Suprapubic skin (tissue), 4 donors: Measurements from ENCODE around the gene SP100. TPM values are rescaled to one million over a fixed set of nuclear protein-coding genes. Genes with fewer than 3 reads are reported as not detected.

Source experiments
- DNase-seq, 2 donors: peaks; one replicate each; pipeline ENCODE4 v3.0.0-alpha.2; 2019; ENCODE audit warnings: low spot score in 2 of 2
- H3K27ac ChIP-seq: fragments of 200-600 bp; sonication (generic); one replicate; pipeline ENCODE4 v1.5.1; 2019
- H3K27me3 ChIP-seq: fragments of 200-600 bp; sonication (generic); one replicate; pipeline ENCODE4 v1.5.1; 2019
- H3K36me3 ChIP-seq: fragments of 200-600 bp; sonication (generic); one replicate; pipeline ENCODE4 v1.5.1; 2019
- H3K4me1 ChIP-seq: fragments of 200-600 bp; sonication (generic); one replicate; pipeline ENCODE4 v1.5.1; 2019
- H3K4me3 ChIP-seq: fragments of 200-600 bp; sonication (generic); one replicate; pipeline ENCODE4 v1.5.1; 2019; ENCODE audit warnings: mild to moderate bottlenecking
- H3K9me3 ChIP-seq: fragments of 200-600 bp; sonication (generic); one replicate; pipeline ENCODE4 v1.5.1; 2019
- CTCF ChIP-seq, 2 donors: fragments of 200-600 bp in 1 of 2; fragments of 450-650 bp in 1 of 2; sonication (generic) in 1 of 2; IDR thresholded peaks; one replicate each; pipeline ENCODE4 v1.5.1; 2016 to 2019; ENCODE audit warnings: antibody characterized with exemption in 2 of 2, mild to moderate bottlenecking in 1 of 2, moderate library complexity in 1 of 2
- EP300 ChIP-seq: sonication (generic); formaldehyde crosslinking; IDR thresholded peaks from one replicate; pipeline ENCODE4 v1.6.1; 2017; ENCODE audit warnings: antibody characterized with exemption
- POLR2A ChIP-seq, 2 donors: fragments of 450-650 bp; IDR thresholded peaks; one replicate each; pipeline ENCODE4 v1.6.1; 2017; ENCODE audit warnings: antibody characterized with exemption in 2 of 2, mild to moderate bottlenecking in 2 of 2, moderate library complexity in 2 of 2
- POLR2AphosphoS5 ChIP-seq, 3 donors: sonication (generic); formaldehyde crosslinking; IDR thresholded peaks; one replicate each; pipeline ENCODE4 v1.6.1; 2017; ENCODE audit warnings: antibody characterized with exemption in 3 of 3
- WGBS: methylation state at CpG from one replicate; pipeline ENCODE4 v1.1.5; 2018; 5-methylcytosine and 5-hydroxymethylcytosine counted together
- total RNA-seq, 4 donors: library from RNA; depleted of rRNA; stranded (reverse); fragments of >200 nt; gene quantifications; one replicate each; pipeline ENCODE4 v1.1.0, GENCODE V29; 2016

SP100 gene
- total RNA-seq, 4 donors from 2014 or later: 38.7 to 118 (median 65.6) TPM

GRCh38 chr2:230586328-230586982, 170.5 kb downstream of the SP100 start:
- no peak for TF ChIP-seq EP300
- no peak for TF ChIP-seq CTCF (IDR thresholded peaks at IDR 0.05)
- no peak for TF ChIP-seq POLR2AphosphoS5 (IDR thresholded peaks at IDR 0.05)
- TF ChIP-seq POLR2A (IDR thresholded peaks at IDR 0.05): no peak
- Histone ChIP-seq H3K27ac (no peak overlapping the region), H3K27me3 (no peaks in the 10 kb centered on the region), H3K36me3 (no peaks in the 10 kb centered on the region), H3K9me3 (no peaks in the 10 kb centered on the region), H3K4me1 (no peaks in the 10 kb centered on the region), H3K4me3 (no peak overlapping the region)
- DNase-seq: no peak
- 74% methylated on average over 2 of the region's 2 CpGs for WGBS

- TF ChIP-seq POLR2AphosphoS5 (IDR thresholded peaks at IDR 0.05): no peak
- no peak for TF ChIP-seq EP300
- TF ChIP-seq CTCF (IDR thresholded peaks at IDR 0.05): no peak
- TF ChIP-seq POLR2A (IDR thresholded peaks at IDR 0.05): no peak
- 91% methylated on average over 3 of the region's 3 CpGs for WGBS
- Histone ChIP-seq H3K36me3 (no peaks in the 10 kb centered on the region), H3K4me3 (no peak overlapping the region), H3K4me1 (no peaks in the 10 kb centered on the region), H3K9me3 (no peaks in the 10 kb centered on the region), H3K27ac (no peak overlapping the region), H3K27me3 (peaks cover 2% of the 10 kb centered on the region)
- no peak for DNase-seq
Measured at GRCh38 chr2:230589025-230589424, 173.0 kb downstream of the SP100 start.

- TF ChIP-seq CTCF (IDR thresholded peaks at IDR 0.05) (no peak), POLR2AphosphoS5 (IDR thresholded peaks at IDR 0.05) (no peak), POLR2A (IDR thresholded peaks at IDR 0.05) (no peak), EP300 (no peak)
- no peaks in the 10 kb centered on the region for H3K36me3 ChIP-seq
- no peak overlapping the region for H3K27ac ChIP-seq
- WGBS: 81% methylated on average over 3 of the region's 3 CpGs
- DNase-seq: no peak
- H3K27me3 ChIP-seq: peaks cover 2% of the 10 kb centered on the region
- H3K4me3 ChIP-seq: no peak overlapping the region
- H3K4me1 ChIP-seq: no peaks in the 10 kb centered on the region
- no peaks in the 10 kb centered on the region for H3K9me3 ChIP-seq
Measured at GRCh38 chr2:230589497-230590015, 173.6 kb downstream of the SP100 start.

- 82% methylated on average over 3 of the region's 3 CpGs for WGBS
- TF ChIP-seq POLR2A (IDR thresholded peaks at IDR 0.05) (no peak), EP300 (no peak), CTCF (IDR thresholded peaks at IDR 0.05) (no peak), POLR2AphosphoS5 (IDR thresholded peaks at IDR 0.05) (no peak)
- Histone ChIP-seq H3K4me3 (no peak overlapping the region), H3K27me3 (peaks cover 2% of the 10 kb centered on the region), H3K36me3 (no peaks in the 10 kb centered on the region), H3K27ac (no peak overlapping the region), H3K4me1 (no peaks in the 10 kb centered on the region), H3K9me3 (no peaks in the 10 kb centered on the region)
- DNase-seq: no peak
Measured at GRCh38 chr2:230590333-230590732, 174.3 kb downstream of the SP100 start.

- H3K4me3 ChIP-seq: no peak overlapping the region
- TF ChIP-seq EP300 (no peak), POLR2A (IDR thresholded peaks at IDR 0.05) (no peak), CTCF (IDR thresholded peaks at IDR 0.05) (no peak), POLR2AphosphoS5 (IDR thresholded peaks at IDR 0.05) (no peak)
- H3K36me3 ChIP-seq: no peaks in the 10 kb centered on the region
- no peaks in the 10 kb centered on the region for H3K4me1 ChIP-seq
- WGBS: 75% methylated on average over 6 of the region's 6 CpGs
- H3K27ac ChIP-seq: no peak overlapping the region
- peaks cover 2% of the 10 kb centered on the region for H3K27me3 ChIP-seq
- no peaks in the 10 kb centered on the region for H3K9me3 ChIP-seq
- no peak for DNase-seq
Measured at GRCh38 chr2:230591850-230592249, 175.8 kb downstream of the SP100 start.
